ENCODE measurements around the gene B3GNT3.

B3GNT3 gene

GRCh38 chr19:17859533-17860330, 64.8 kb downstream of the B3GNT3 start, which contains the start of gene RPL18A:
Gene RPL18A (plus strand): TSS chr19:17859910. CDS start chr19:17859957, 47 bp downstream.
- FAIRE-seq (peak; percentile 99), DNase-seq (ENCODE audit: insufficient read length) (peak; percentile 94)
- TF ChIP-seq TAF1 (IDR thresholded peaks at IDR 0.05; ENCODE audit: borderline replicate concordance, low read depth, low read length) (peak; percentile 98), POLR2A (IDR thresholded peaks at IDR 0.05; ENCODE audit: low read depth, low read length) (peak; percentile 99), POLR2AphosphoS5 (IDR thresholded peaks at IDR 0.05; ENCODE audit: low read depth, low read length) (peak; percentile 99)

GRCh38 chr19:17860331-17860992, 65.5 kb downstream of the B3GNT3 start:
- no peak; the same call in 1 of the 2 replicates for TF ChIP-seq POLR2A (IDR thresholded peaks at IDR 0.05; ENCODE audit: low read depth, low read length)
- no peak for TF ChIP-seq TAF1 (IDR thresholded peaks at IDR 0.05; ENCODE audit: borderline replicate concordance, low read depth, low read length)
- TF ChIP-seq POLR2AphosphoS5 (IDR thresholded peaks at IDR 0.05; ENCODE audit: low read depth, low read length): no peak; the same call in none of the 2 replicates
- FAIRE-seq (peak; percentile 17), DNase-seq (ENCODE audit: insufficient read length) (no peak)

- TF ChIP-seq TAF1 (IDR thresholded peaks at IDR 0.05; ENCODE audit: borderline replicate concordance, low read depth, low read length): no peak
- no peak for TF ChIP-seq POLR2AphosphoS5 (IDR thresholded peaks at IDR 0.05; ENCODE audit: low read depth, low read length)
- TF ChIP-seq POLR2A (IDR thresholded peaks at IDR 0.05; ENCODE audit: low read depth, low read length): no peak
- DNase-seq (ENCODE audit: insufficient read length) (no peak), FAIRE-seq (no peak)
Observed at GRCh38 chr19:17860993-17861360, 66.0 kb downstream of the B3GNT3 start.

- FAIRE-seq: no peak
- DNase-seq (ENCODE audit: insufficient read length): no peak
- TF ChIP-seq TAF1 (IDR thresholded peaks at IDR 0.05; ENCODE audit: borderline replicate concordance, low read depth, low read length) (no peak), POLR2AphosphoS5 (IDR thresholded peaks at IDR 0.05; ENCODE audit: low read depth, low read length) (peak; percentile 60; the same call in 1 of the 2 replicates), POLR2A (IDR thresholded peaks at IDR 0.05; ENCODE audit: low read depth, low read length) (no peak)
Observed at GRCh38 chr19:17861542-17862402, 66.8 kb downstream of the B3GNT3 start.

- FAIRE-seq (peak; percentile 5), DNase-seq (ENCODE audit: insufficient read length) (no peak)
- TF ChIP-seq POLR2A (IDR thresholded peaks at IDR 0.05; ENCODE audit: low read depth, low read length): no peak; the same call in 1 of the 2 replicates
- no peak; the same call in 1 of the 2 replicates for TF ChIP-seq POLR2AphosphoS5 (IDR thresholded peaks at IDR 0.05; ENCODE audit: low read depth, low read length)
- no peak for TF ChIP-seq TAF1 (IDR thresholded peaks at IDR 0.05; ENCODE audit: borderline replicate concordance, low read depth, low read length)
Observed at GRCh38 chr19:17862711-17863519, 68.0 kb downstream of the B3GNT3 start.
